WTC11 (cell line): ENCODE data around the gene PEX1. TPM values are rescaled to one million over a fixed set of nuclear protein-coding genes. Genes with fewer than 3 reads are reported as not detected.
A peak's percentile ranks its signal among the peaks of the same experiment; 100 is the strongest.

Experiments
- ATAC-seq: fragments of 200-7000 bp; cut with Tn5 transposase; 2 replicates; pipeline ENCODE4 v1.10.0; 2021; ENCODE audit warnings: mild to moderate bottlenecking, moderate library complexity
- CTCF ChIA-PET: fragments of 300-600 bp; sonication (Branson Sonifier 250); formaldehyde crosslinking; loops from one replicate; lab custom pipeline; 2021; ENCODE audit warnings: antibody characterized with exemption; lab: Charles Lee
- POLR2A ChIA-PET: fragments of 350-600 bp; sonication (Branson Sonifier 250); formaldehyde crosslinking; loops from one replicate; lab custom pipeline; 2021; ENCODE audit warnings: antibody characterized with exemption; lab: Charles Lee
- DNase-seq: peaks from one replicate; pipeline ENCODE4 v3.0.0; 2021; ENCODE audit warnings: low spot score
- H3K27ac Mint-ChIP-seq: 2 replicates; pipeline ENCODE4 v1.8.0; 2021; ENCODE audit warnings: mixed read lengths
- H3K27me3 Mint-ChIP-seq: 2 replicates; pipeline ENCODE4 v1.8.0; 2021; ENCODE audit warnings: low read depth, mild to moderate bottlenecking, moderate library complexity, mixed read lengths
- H3K36me3 Mint-ChIP-seq: 2 replicates; pipeline ENCODE4 v1.8.0; 2021; ENCODE audit warnings: mixed read lengths
- H3K4me1 Mint-ChIP-seq: 2 replicates; pipeline ENCODE4 v1.8.0; 2022; ENCODE audit warnings: mixed read lengths
- H3K4me3 Mint-ChIP-seq: 2 replicates; pipeline ENCODE4 v1.8.0; 2021; ENCODE audit warnings: mild to moderate bottlenecking, moderate library complexity, mixed read lengths
- H3K9me3 Mint-ChIP-seq: 2 replicates; pipeline ENCODE4 v1.8.0; 2021; ENCODE audit warnings: mixed read lengths
- OVOL2 ChIP-seq: fragments of 250-450 bp; sonication (Bioruptor Pico); IDR thresholded peaks from 2 replicates; pipeline ENCODE4 v1.9.0; 2021; ENCODE audit warnings: mild to moderate bottlenecking, borderline replicate concordance
- TEAD1 ChIP-seq: sonication (generic); formaldehyde crosslinking; IDR thresholded peaks from 2 replicates; pipeline ENCODE4 v1.8.0; 2022; ENCODE audit warnings: mild to moderate bottlenecking, missing genetic modification reagents
- ZNF219 ChIP-seq: sonication (generic); formaldehyde crosslinking; IDR thresholded peaks from 2 replicates; pipeline ENCODE4 v1.8.0; 2023; ENCODE audit warnings: missing genetic modification reagents, mild to moderate bottlenecking, borderline replicate concordance
- total RNA-seq: library from RNA; stranded (reverse); gene quantifications from 3 replicates; pipeline ENCODE4 v1.2.3, GENCODE V29; 2021
- TF ChIP-seq, protein P1 (sequence below): sonication (generic); formaldehyde crosslinking; IDR thresholded peaks from 2 replicates; pipeline ENCODE4 v1.8.1; 2023; ENCODE audit warnings: mild to moderate bottlenecking, missing genetic modification reagents, moderate library complexity
- TF ChIP-seq, protein P2 (sequence below): fragments of 250-450 bp; sonication (Bioruptor Pico); conservative IDR thresholded peaks from 2 replicates; pipeline ENCODE4 v1.9.0; 2021; ENCODE audit warnings: mild to moderate bottlenecking
- TF ChIP-seq, protein P3 (sequence below): sonication (generic); formaldehyde crosslinking; IDR thresholded peaks from 2 replicates; pipeline ENCODE4 v1.8.1; 2023; ENCODE audit warnings: mild to moderate bottlenecking, missing genetic modification reagents
- TF ChIP-seq, protein P4 (sequence below): fragments of 250-450 bp; sonication (Bioruptor Pico); IDR thresholded peaks from 2 replicates; pipeline ENCODE4 v2.1.2; 2022; ENCODE audit warnings: mild to moderate bottlenecking, moderate library complexity
- TF ChIP-seq, protein P5 (sequence below): sonication (generic); formaldehyde crosslinking; IDR thresholded peaks from 2 replicates; pipeline ENCODE4 v1.8.0; 2023; ENCODE audit warnings: mild to moderate bottlenecking, missing genetic modification reagents
- TF ChIP-seq, protein P6 (sequence below): sonication (generic); formaldehyde crosslinking; IDR thresholded peaks from 2 replicates; pipeline ENCODE4 v1.8.0; 2022; ENCODE audit warnings: missing genetic modification reagents
- TF ChIP-seq, protein P7 (sequence below): sonication (generic); formaldehyde crosslinking; IDR thresholded peaks from 2 replicates; pipeline ENCODE4 v1.8.0; 2022; ENCODE audit warnings: mild to moderate bottlenecking, missing genetic modification reagents
- TF ChIP-seq, protein P8 (sequence below): sonication (generic); formaldehyde crosslinking; IDR thresholded peaks from 2 replicates; pipeline ENCODE4 v1.8.0; 2023; ENCODE audit warnings: missing genetic modification reagents, mild to moderate bottlenecking, borderline replicate concordance

The PEX1 gene
- total RNA-seq, 1 experiment from 2014 or later, result 24.9 TPM

DNA sequence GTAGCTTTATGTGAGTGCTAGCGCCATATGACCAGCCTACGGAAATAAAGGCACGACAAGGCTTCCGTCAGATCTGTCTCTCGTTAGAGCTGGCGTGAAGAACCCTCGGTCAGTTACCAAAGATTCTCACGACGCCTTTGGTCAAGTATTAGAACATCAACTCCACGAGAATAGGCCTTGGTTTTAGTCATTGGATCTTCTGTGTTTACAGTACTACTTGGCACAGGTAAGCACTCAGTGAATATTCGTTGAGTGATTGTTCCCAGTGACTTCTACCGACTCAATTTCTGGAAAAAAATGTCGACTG lies 591 bp upstream of the PEX1 start:
- Mint-ChIP-seq H3K4me1 (peaks cover 18% of the 10 kb centered on the region), H3K9me3 (no peaks in the 10 kb centered on the region), H3K27me3 (no peaks in the 10 kb centered on the region), H3K36me3 (peaks cover 28% of the 10 kb centered on the region), H3K4me3 (peak overlapping the region; percentile 91), H3K27ac (peak overlapping the region; percentile 96)
- ChIA-PET CTCF (interaction anchor here (0.7 to 1.6 kb wide), 27 partner anchors 10 to 648 kb away, joined by 3 to 17 read pairs (median 5); partner anchors contain the start of genes CDK6, CYP51A1, FAM133B and GATAD1), POLR2A (interaction anchor here (0.6 to 2.0 kb wide), 6 partner anchors 22 to 589 kb away, joined by 3 to 8 read pairs (median 4); partner anchors contain the start of genes ANKIB1 and KRIT1)
- no peak for ATAC-seq
- TF ChIP-seq ZNF219 (no peak), TEAD1 (CRISPR knock-in tag) (0 out of 2 replicates have a peak, but pooled peaks have one; percentile 3), OVOL2 (CRISPR knock-in tag) (no peak)
- TF ChIP-seq, protein P1, sequence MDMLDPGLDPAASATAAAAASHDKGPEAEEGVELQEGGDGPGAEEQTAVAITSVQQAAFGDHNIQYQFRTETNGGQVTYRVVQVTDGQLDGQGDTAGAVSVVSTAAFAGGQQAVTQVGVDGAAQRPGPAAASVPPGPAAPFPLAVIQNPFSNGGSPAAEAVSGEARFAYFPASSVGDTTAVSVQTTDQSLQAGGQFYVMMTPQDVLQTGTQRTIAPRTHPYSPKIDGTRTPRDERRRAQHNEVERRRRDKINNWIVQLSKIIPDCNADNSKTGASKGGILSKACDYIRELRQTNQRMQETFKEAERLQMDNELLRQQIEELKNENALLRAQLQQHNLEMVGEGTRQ, result no peak
- TF ChIP-seq, protein P2, sequence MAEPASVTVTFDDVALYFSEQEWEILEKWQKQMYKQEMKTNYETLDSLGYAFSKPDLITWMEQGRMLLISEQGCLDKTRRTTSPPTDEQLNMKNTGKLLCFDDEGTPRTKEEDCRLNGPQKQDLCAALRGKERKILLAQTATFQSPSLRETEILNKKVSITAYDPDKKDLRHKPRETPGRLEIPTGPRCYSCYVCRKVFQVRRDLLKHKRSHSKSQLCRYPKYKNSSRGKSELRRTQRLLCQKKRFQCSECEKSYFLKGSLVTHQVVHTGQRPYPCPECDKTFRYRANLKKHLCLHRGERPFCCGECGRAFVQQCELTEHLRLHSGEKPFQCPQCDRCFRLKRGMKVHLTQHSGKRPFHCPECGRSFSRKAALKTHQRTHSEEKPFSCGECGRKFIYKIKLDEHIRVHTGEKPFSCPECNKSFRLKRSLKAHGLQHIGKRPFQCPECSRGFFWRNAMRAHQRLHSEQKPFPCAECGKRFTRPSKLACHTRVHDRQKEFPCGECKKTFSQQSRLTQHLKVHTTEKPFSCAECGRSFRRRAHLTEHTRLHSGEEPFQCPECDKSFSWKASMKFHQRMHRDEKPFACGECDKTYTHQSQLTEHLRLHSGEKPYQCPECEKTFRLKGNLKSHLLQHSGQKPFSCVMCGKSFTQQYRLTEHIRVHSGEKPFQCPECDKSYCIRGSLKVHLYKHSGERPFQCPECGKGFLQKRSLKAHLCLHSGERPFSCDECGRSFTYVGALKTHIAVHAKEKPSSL (CRISPR knock-in tag), result no peak
- TF ChIP-seq, protein P3, sequence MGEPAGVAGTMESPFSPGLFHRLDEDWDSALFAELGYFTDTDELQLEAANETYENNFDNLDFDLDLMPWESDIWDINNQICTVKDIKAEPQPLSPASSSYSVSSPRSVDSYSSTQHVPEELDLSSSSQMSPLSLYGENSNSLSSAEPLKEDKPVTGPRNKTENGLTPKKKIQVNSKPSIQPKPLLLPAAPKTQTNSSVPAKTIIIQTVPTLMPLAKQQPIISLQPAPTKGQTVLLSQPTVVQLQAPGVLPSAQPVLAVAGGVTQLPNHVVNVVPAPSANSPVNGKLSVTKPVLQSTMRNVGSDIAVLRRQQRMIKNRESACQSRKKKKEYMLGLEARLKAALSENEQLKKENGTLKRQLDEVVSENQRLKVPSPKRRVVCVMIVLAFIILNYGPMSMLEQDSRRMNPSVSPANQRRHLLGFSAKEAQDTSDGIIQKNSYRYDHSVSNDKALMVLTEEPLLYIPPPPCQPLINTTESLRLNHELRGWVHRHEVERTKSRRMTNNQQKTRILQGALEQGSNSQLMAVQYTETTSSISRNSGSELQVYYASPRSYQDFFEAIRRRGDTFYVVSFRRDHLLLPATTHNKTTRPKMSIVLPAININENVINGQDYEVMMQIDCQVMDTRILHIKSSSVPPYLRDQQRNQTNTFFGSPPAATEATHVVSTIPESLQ (CRISPR knock-in tag), result no peak
- TF ChIP-seq, protein P4, sequence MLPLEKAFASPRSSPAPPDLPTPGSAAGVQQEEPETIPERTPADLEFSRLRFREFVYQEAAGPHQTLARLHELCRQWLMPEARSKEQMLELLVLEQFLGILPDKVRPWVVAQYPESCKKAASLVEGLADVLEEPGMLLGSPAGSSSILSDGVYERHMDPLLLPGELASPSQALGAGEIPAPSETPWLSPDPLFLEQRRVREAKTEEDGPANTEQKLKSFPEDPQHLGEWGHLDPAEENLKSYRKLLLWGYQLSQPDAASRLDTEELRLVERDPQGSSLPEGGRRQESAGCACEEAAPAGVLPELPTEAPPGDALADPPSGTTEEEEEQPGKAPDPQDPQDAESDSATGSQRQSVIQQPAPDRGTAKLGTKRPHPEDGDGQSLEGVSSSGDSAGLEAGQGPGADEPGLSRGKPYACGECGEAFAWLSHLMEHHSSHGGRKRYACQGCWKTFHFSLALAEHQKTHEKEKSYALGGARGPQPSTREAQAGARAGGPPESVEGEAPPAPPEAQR (CRISPR knock-in tag), result no peak
- TF ChIP-seq, protein P5, sequence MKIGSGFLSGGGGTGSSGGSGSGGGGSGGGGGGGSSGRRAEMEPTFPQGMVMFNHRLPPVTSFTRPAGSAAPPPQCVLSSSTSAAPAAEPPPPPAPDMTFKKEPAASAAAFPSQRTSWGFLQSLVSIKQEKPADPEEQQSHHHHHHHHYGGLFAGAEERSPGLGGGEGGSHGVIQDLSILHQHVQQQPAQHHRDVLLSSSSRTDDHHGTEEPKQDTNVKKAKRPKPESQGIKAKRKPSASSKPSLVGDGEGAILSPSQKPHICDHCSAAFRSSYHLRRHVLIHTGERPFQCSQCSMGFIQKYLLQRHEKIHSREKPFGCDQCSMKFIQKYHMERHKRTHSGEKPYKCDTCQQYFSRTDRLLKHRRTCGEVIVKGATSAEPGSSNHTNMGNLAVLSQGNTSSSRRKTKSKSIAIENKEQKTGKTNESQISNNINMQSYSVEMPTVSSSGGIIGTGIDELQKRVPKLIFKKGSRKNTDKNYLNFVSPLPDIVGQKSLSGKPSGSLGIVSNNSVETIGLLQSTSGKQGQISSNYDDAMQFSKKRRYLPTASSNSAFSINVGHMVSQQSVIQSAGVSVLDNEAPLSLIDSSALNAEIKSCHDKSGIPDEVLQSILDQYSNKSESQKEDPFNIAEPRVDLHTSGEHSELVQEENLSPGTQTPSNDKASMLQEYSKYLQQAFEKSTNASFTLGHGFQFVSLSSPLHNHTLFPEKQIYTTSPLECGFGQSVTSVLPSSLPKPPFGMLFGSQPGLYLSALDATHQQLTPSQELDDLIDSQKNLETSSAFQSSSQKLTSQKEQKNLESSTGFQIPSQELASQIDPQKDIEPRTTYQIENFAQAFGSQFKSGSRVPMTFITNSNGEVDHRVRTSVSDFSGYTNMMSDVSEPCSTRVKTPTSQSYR (CRISPR knock-in tag), result no peak
- TF ChIP-seq, protein P6, sequence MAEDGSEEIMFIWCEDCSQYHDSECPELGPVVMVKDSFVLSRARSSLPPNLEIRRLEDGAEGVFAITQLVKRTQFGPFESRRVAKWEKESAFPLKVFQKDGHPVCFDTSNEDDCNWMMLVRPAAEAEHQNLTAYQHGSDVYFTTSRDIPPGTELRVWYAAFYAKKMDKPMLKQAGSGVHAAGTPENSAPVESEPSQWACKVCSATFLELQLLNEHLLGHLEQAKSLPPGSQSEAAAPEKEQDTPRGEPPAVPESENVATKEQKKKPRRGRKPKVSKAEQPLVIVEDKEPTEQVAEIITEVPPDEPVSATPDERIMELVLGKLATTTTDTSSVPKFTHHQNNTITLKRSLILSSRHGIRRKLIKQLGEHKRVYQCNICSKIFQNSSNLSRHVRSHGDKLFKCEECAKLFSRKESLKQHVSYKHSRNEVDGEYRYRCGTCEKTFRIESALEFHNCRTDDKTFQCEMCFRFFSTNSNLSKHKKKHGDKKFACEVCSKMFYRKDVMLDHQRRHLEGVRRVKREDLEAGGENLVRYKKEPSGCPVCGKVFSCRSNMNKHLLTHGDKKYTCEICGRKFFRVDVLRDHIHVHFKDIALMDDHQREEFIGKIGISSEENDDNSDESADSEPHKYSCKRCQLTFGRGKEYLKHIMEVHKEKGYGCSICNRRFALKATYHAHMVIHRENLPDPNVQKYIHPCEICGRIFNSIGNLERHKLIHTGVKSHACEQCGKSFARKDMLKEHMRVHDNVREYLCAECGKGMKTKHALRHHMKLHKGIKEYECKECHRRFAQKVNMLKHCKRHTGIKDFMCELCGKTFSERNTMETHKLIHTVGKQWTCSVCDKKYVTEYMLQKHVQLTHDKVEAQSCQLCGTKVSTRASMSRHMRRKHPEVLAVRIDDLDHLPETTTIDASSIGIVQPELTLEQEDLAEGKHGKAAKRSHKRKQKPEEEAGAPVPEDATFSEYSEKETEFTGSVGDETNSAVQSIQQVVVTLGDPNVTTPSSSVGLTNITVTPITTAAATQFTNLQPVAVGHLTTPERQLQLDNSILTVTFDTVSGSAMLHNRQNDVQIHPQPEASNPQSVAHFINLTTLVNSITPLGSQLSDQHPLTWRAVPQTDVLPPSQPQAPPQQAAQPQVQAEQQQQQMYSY (CRISPR knock-in tag), result no peak
- TF ChIP-seq, protein P7, sequence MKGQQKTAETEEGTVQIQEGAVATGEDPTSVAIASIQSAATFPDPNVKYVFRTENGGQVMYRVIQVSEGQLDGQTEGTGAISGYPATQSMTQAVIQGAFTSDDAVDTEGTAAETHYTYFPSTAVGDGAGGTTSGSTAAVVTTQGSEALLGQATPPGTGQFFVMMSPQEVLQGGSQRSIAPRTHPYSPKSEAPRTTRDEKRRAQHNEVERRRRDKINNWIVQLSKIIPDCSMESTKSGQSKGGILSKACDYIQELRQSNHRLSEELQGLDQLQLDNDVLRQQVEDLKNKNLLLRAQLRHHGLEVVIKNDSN (CRISPR knock-in tag), result no peak
- TF ChIP-seq, protein P8, sequence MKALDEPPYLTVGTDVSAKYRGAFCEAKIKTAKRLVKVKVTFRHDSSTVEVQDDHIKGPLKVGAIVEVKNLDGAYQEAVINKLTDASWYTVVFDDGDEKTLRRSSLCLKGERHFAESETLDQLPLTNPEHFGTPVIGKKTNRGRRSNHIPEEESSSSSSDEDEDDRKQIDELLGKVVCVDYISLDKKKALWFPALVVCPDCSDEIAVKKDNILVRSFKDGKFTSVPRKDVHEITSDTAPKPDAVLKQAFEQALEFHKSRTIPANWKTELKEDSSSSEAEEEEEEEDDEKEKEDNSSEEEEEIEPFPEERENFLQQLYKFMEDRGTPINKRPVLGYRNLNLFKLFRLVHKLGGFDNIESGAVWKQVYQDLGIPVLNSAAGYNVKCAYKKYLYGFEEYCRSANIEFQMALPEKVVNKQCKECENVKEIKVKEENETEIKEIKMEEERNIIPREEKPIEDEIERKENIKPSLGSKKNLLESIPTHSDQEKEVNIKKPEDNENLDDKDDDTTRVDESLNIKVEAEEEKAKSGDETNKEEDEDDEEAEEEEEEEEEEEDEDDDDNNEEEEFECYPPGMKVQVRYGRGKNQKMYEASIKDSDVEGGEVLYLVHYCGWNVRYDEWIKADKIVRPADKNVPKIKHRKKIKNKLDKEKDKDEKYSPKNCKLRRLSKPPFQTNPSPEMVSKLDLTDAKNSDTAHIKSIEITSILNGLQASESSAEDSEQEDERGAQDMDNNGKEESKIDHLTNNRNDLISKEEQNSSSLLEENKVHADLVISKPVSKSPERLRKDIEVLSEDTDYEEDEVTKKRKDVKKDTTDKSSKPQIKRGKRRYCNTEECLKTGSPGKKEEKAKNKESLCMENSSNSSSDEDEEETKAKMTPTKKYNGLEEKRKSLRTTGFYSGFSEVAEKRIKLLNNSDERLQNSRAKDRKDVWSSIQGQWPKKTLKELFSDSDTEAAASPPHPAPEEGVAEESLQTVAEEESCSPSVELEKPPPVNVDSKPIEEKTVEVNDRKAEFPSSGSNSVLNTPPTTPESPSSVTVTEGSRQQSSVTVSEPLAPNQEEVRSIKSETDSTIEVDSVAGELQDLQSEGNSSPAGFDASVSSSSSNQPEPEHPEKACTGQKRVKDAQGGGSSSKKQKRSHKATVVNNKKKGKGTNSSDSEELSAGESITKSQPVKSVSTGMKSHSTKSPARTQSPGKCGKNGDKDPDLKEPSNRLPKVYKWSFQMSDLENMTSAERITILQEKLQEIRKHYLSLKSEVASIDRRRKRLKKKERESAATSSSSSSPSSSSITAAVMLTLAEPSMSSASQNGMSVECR (CRISPR knock-in tag), result 0 out of 2 replicates have a peak, but pooled peaks have one; percentile 10
- DNase-seq, result no peak
